DMS79 treated with DMSO at 0.1 percent for 48 hours (cell line): ENCODE measurements around the gene YY1AP1.
"Not testable (repeated sequence)": the region's sequence is repeated elsewhere in the genome, so short reads cannot be mapped to it uniquely, and the experiment has no call there.

Source experiments
- DNase-seq: peaks from one replicate; lab custom pipeline; 2025; lab: John Stamatoyannopoulos, UW

Gene YY1AP1

GRCh38 chr1:155695608-155696007, 7.0 kb upstream of the YY1AP1 start:
- no peak for DNase-seq

GRCh38 chr1:155695072-155695471, 6.5 kb upstream of the YY1AP1 start:
- DNase-seq, result no peak

GRCh38 chr1:155694167-155694566, 5.6 kb upstream of the YY1AP1 start:
- no peak for DNase-seq

- DNase-seq, result no peak
Measured at GRCh38 chr1:155691992-155692528, 3.5 kb upstream of the YY1AP1 start.

- not testable (repeated sequence) for DNase-seq
Measured at GRCh38 chr1:155689081-155689607, 570 bp upstream of the YY1AP1 start, which contains the start of gene DAP3. TSS of gene DAP3 (plus strand) at chr1:155689091. CDS start at chr1:155709780, 20,689 bp downstream.

GRCh38 chr1:155687705-155688323, 760 bp downstream of the YY1AP1 start:
- DNase-seq, result peak; percentile 51

GRCh38 chr1:155681776-155682175, 6.8 kb downstream of the YY1AP1 start:
- no peak for DNase-seq

- DNase-seq, result no peak
Measured at GRCh38 chr1:155680531-155680930, 8.0 kb downstream of the YY1AP1 start.

- DNase-seq, result not testable (repeated sequence)
Measured at GRCh38 chr1:155678992-155679391, 9.6 kb downstream of the YY1AP1 start.

GRCh38 chr1:155678027-155678426, 10.5 kb downstream of the YY1AP1 start:
- DNase-seq, result no peak

GRCh38 chr1:155673003-155673402, 15.6 kb downstream of the YY1AP1 start:
- no peak for DNase-seq

- DNase-seq, result no peak
Measured at GRCh38 chr1:155671750-155672149, 16.8 kb downstream of the YY1AP1 start.

- DNase-seq, result no peak
Measured at GRCh38 chr1:155669233-155670162, 19.1 kb downstream of the YY1AP1 start.

- not testable (repeated sequence) for DNase-seq
Measured at GRCh38 chr1:155661239-155661638, 27.3 kb downstream of the YY1AP1 start.

GRCh38 chr1:155657463-155657862, 31.1 kb downstream of the YY1AP1 start:
- DNase-seq, result peak; percentile 62

GRCh38 chr1:155652951-155653350, 35.6 kb downstream of the YY1AP1 start:
- no peak for DNase-seq

- peak; percentile 58 for DNase-seq
Measured at GRCh38 chr1:155651861-155652661, 36.5 kb downstream of the YY1AP1 start.

- no peak for DNase-seq
Measured at GRCh38 chr1:155650231-155650757, 38.3 kb downstream of the YY1AP1 start.

GRCh38 chr1:155649676-155650075, 38.9 kb downstream of the YY1AP1 start:
- DNase-seq, result no peak

GRCh38 chr1:155648207-155649147, 40.1 kb downstream of the YY1AP1 start:
- DNase-seq, result peak; percentile 81
